A549 (cell line): Measurements from ENCODE around the gene ENPP1. TPM values are rescaled to one million over a fixed set of nuclear protein-coding genes. Genes with fewer than 3 reads are reported as not detected.

ENCODE experiments used
- ATAC-seq, 2 experiments: fragments of 200-7000 bp in 1 of 2; fragments of >200 bp in 1 of 2; cut with Nextera tagmentation in 1 of 2; cut with Tn5 transposase in 1 of 2; 3 replicates each; pipeline versions ENCODE4 v1.8.0 to v1.9.1; 2018 to 2020; ENCODE audit warnings: mild to moderate bottlenecking in 1 of 2, moderate library complexity in 1 of 2
- CTCF ChIA-PET: fragments of 300-600 bp; sonication (Branson Sonifier 250); formaldehyde crosslinking; extraction: SDS; loops from one replicate; lab custom pipeline; 2021; ENCODE audit warnings: antibody characterized with exemption, inconsistent platforms; lab: Yijun Ruan, JAX
- POLR2A ChIA-PET: fragments of 350-600 bp; formaldehyde crosslinking; extraction: SDS; loops from one replicate; lab custom pipeline; 2021; ENCODE audit warnings: antibody characterized with exemption, inconsistent platforms; lab: Yijun Ruan, JAX
- DNase-seq, 2 experiments: peaks; one replicate each; pipeline versions ENCODE4 v3.0.0 to v3.0.0-alpha.2; 2011 to 2016; ENCODE audit warnings: low read depth in 1 of 2, low spot score in 1 of 2
- FAIRE-seq: peaks from 2 replicates; lab custom pipeline; 2011; peaks lifted over from hg19 to GRCh38; lab: Jason Lieb, UNC
- H3K27ac ChIP-seq, 2 experiments: fragments of >200 bp; sonication (Bioruptor Twin); formaldehyde crosslinking; 3 replicates each; pipeline ENCODE4 v1.5.1; 2016 to 2017
- H3K4me1 ChIP-seq: fragments of >200 bp; sonication (Bioruptor Twin); formaldehyde crosslinking; 3 replicates; pipeline ENCODE4 v1.6.1; 2016
- H3K4me2 ChIP-seq: fragments of >200 bp; sonication (Bioruptor Twin); formaldehyde crosslinking; 3 replicates; pipeline ENCODE4 v1.6.1; 2016
- H3K4me3 ChIP-seq: fragments of >200 bp; sonication (Bioruptor Twin); formaldehyde crosslinking; 3 replicates; pipeline ENCODE4 v1.5.1; 2016
- H3K9me3 ChIP-seq: fragments of >200 bp; sonication (Bioruptor Twin); formaldehyde crosslinking; 3 replicates; pipeline ENCODE4 v1.6.1; 2016
- CBX8 ChIP-seq: fragments of 200-600 bp; sonication (generic); IDR thresholded peaks from 2 replicates; pipeline ENCODE4 v1.6.1; 2016
- CEBPB ChIP-seq, 2 experiments: fragments of >200 bp in 1 of 2; sonication (Bioruptor Twin) in 1 of 2; formaldehyde crosslinking in 1 of 2; IDR thresholded peaks; 2 replicates each; pipeline ENCODE4 v1.6.1; 2012 to 2016
- CHD2 ChIP-seq: fragments of 150-350 bp; IDR thresholded peaks from 2 replicates; pipeline ENCODE4 v1.6.1; 2014; ENCODE audit warnings: low read length; ENCODE audit not compliant: partially characterized antibody
- EHF ChIP-seq: fragments of 250-450 bp; sonication (Bioruptor Pico); IDR thresholded peaks from 2 replicates; pipeline ENCODE4 v1.5.0; 2020; ENCODE audit warnings: mild to moderate bottlenecking
- EP300 ChIP-seq, 2 experiments: fragments of >200 bp; sonication (Bioruptor Twin); formaldehyde crosslinking; IDR thresholded peaks; 2 replicates in 1 of 2; 3 replicates in 1 of 2; pipeline ENCODE4 v1.6.1; 2016 to 2017
- HOXB5 ChIP-seq: fragments of 250-450 bp; sonication (Bioruptor Pico); IDR thresholded peaks from 2 replicates; pipeline ENCODE4 v1.5.0; 2020; ENCODE audit warnings: mild to moderate bottlenecking, moderate library complexity
- JUN ChIP-seq, 2 experiments: fragments of >200 bp; sonication (Bioruptor Twin); formaldehyde crosslinking; IDR thresholded peaks; 2 replicates in 1 of 2; 3 replicates in 1 of 2; pipeline ENCODE4 v1.6.1; 2016 to 2017
- MYC ChIP-seq: IDR thresholded peaks from 2 replicates; pipeline ENCODE4 v1.6.1; 2012; ENCODE audit warnings: mild to moderate bottlenecking, inconsistent platforms, low read length, improper control_type of control experiment, borderline replicate concordance
- NFE2L2 ChIP-seq: fragments of 150-350 bp; conservative IDR thresholded peaks from 2 replicates; pipeline ENCODE4 v1.6.1; 2014; ENCODE audit warnings: low read length
- RARB ChIP-seq: fragments of 250-450 bp; sonication (Bioruptor Pico); IDR thresholded peaks from 2 replicates; pipeline ENCODE4 v1.8.0; 2021; ENCODE audit warnings: mild to moderate bottlenecking, moderate library complexity
- RCOR1 ChIP-seq: fragments of 150-350 bp; IDR thresholded peaks from 2 replicates; pipeline ENCODE4 v1.6.1; 2014; ENCODE audit warnings: antibody characterized with exemption, low read length, low read depth
- RFX5 ChIP-seq: fragments of 450-650 bp; IDR thresholded peaks from 2 replicates; pipeline ENCODE4 v1.7.1; 2014; ENCODE audit warnings: antibody characterized with exemption, mild to moderate bottlenecking, moderate library complexity
- SREBF2 ChIP-seq: fragments of 450-650 bp; IDR thresholded peaks from 2 replicates; pipeline ENCODE4 v1.6.1; 2014; ENCODE audit warnings: mild to moderate bottlenecking, moderate library complexity
- TP53 ChIP-seq: fragments of 250-450 bp; sonication (Bioruptor Pico); IDR thresholded peaks from 2 replicates; pipeline ENCODE4 v1.5.0; 2021; ENCODE audit warnings: mild to moderate bottlenecking, moderate library complexity
- WGBS: methylation state at CpG from one replicate; pipeline ENCODE4 v1.1.6; 2017; ENCODE audit errors: missing lambda C conversion rate; 5-methylcytosine and 5-hydroxymethylcytosine counted together
- polyA plus RNA-seq, 4 experiments: library from polyadenylated mRNA; depleted of rRNA in 3 of 4; stranded (reverse); fragments of >200 nt; fragmentation: RNase III in 1 of 4; extraction: RNeasy Plus Mini Kit Qiagen cat#74134 plus additional on column Dnase treatment in 1 of 4; gene quantifications; 2 replicates in 3 of 4; 3 replicates in 1 of 4; pipeline ENCODE4 v1.2.3, GENCODE V29; 2011 to 2017
- TF ChIP-seq, protein P1 (sequence below): fragments of 200-600 bp; sonication (generic); IDR thresholded peaks from 2 replicates; pipeline ENCODE4 v1.6.1; 2016; ENCODE audit warnings: antibody characterized with exemption, mild to moderate bottlenecking, moderate library complexity
- TF ChIP-seq, protein P2 (sequence below): fragments of 250-450 bp; sonication (Bioruptor Pico); IDR thresholded peaks from 2 replicates; pipeline ENCODE4 v1.5.0; 2020; ENCODE audit warnings: low read depth, mild to moderate bottlenecking, moderate library complexity
- TF ChIP-seq, protein P3 (sequence below): fragments of 250-450 bp; sonication (Bioruptor Pico); IDR thresholded peaks from 2 replicates; pipeline ENCODE4 v1.5.0; 2021; ENCODE audit warnings: mild to moderate bottlenecking, moderate library complexity, borderline replicate concordance

ENPP1 gene
- polyA plus RNA-seq, 2 of the 4 experiments (the other 2 are of a cell fraction), result 0.97 to 5.3 TPM

DNA sequence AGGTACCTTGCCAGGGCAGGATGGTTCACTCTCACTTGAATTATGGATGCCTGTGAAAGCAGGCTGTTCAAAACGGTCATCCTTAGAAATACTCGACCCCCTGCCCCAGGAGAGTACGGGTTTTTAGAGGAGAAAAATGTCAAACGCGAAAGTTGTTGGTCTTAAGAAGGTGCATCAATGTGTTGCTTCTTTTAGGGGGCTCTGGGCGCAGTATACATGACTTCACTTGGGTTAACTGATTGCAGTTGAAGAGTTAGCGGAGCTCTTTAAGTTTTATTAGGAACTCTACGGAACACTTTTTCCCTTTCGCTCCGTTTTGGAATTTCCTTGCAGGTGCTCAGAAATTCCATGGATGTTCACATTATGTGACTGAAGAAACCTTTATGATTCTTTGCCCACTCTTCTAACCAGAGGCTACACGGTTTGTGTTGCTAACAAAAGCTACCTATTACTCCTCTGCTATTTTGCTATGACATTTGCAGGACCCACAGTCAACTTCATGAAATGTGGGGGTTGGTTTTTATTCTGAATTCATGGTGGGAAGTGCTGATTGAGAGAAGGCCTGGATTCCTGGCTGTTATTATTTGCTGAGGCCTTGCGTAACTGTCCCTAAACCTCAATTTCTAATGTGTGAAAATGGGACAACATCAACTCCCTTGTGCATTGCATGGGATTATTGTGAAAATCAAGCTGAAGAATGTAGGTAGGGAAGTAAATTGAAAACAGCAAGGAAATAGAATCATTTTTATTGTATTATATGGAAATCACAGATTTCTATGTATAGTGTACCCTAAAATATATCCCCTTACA lies 845 bp downstream of the ENPP1 start:
- peak overlapping the region; percentile 88 for H3K4me2 ChIP-seq
- CTCF ChIA-PET, result interaction anchor here (1.0 to 1.8 kb wide), 2 partner anchors 101 to 106 kb away, joined by 3 to 6 read pairs; no protein-coding TSS in a partner anchor
- H3K4me1 ChIP-seq, result peaks cover 5% of the 10 kb centered on the region; the same call in 1 of the 3 replicates
- FAIRE-seq, result no peak
- DNase-seq, result no peak
- peak overlapping the region; percentile 79 to 95 for H3K27ac ChIP-seq
- H3K4me3 ChIP-seq, result peak overlapping the region; percentile 73
- no peaks in the 10 kb centered on the region for H3K9me3 ChIP-seq
- ATAC-seq, result no peak
- POLR2A ChIA-PET, result no interaction called here
- TF ChIP-seq CHD2 (no peak), CEBPB (IDR thresholded peaks at IDR 0.05) (0 out of 4 replicates have a peak, but pooled peaks of 1 of the 2 experiments have one; percentile 30)
- 62% methylated on average over 12 of the region's 12 CpGs for WGBS

DNA sequence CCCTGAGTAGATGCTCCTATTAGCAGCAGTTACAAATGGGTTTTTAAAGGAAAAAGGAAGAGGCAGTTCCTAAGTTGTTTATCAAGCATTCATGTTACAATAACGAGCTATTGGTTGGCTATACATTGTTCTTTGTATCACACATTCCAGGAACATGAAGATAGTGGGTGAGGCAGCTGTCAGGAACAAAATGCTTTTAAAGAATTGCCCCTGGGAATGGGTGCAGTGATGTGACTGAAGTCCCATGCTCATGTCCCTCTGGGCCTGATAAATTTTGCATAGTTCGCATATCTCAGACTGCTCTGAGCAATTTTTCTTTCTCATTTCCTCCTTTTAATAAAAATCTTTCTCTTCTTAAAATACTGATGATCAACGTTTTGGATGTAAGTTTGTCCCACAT lies 3.7 kb downstream of the ENPP1 start:
- WGBS, result 58% methylated on average over 3 of the region's 3 CpGs
- peaks cover 9% of the 10 kb centered on the region; the same call in 2 of the 3 replicates for H3K4me1 ChIP-seq
- H3K27ac ChIP-seq, result no peak overlapping the region
- CTCF ChIA-PET, result no interaction called here
- H3K4me2 ChIP-seq, result no peak overlapping the region
- ATAC-seq, result no peak
- POLR2A ChIA-PET, result no interaction called here
- no peak overlapping the region for H3K4me3 ChIP-seq
- no peak for FAIRE-seq
- no peak for TF ChIP-seq EP300 (IDR thresholded peaks at IDR 0.05)
- no peak for TF ChIP-seq TP53 (CRISPR knock-in tag)
- TF ChIP-seq, protein P1, sequence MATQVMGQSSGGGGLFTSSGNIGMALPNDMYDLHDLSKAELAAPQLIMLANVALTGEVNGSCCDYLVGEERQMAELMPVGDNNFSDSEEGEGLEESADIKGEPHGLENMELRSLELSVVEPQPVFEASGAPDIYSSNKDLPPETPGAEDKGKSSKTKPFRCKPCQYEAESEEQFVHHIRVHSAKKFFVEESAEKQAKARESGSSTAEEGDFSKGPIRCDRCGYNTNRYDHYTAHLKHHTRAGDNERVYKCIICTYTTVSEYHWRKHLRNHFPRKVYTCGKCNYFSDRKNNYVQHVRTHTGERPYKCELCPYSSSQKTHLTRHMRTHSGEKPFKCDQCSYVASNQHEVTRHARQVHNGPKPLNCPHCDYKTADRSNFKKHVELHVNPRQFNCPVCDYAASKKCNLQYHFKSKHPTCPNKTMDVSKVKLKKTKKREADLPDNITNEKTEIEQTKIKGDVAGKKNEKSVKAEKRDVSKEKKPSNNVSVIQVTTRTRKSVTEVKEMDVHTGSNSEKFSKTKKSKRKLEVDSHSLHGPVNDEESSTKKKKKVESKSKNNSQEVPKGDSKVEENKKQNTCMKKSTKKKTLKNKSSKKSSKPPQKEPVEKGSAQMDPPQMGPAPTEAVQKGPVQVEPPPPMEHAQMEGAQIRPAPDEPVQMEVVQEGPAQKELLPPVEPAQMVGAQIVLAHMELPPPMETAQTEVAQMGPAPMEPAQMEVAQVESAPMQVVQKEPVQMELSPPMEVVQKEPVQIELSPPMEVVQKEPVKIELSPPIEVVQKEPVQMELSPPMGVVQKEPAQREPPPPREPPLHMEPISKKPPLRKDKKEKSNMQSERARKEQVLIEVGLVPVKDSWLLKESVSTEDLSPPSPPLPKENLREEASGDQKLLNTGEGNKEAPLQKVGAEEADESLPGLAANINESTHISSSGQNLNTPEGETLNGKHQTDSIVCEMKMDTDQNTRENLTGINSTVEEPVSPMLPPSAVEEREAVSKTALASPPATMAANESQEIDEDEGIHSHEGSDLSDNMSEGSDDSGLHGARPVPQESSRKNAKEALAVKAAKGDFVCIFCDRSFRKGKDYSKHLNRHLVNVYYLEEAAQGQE, result no peak
- TF ChIP-seq EHF (CRISPR knock-in tag), result no peak
- TF ChIP-seq RCOR1, result no peak
- no peak for TF ChIP-seq CHD2
- H3K9me3 ChIP-seq, result no peaks in the 10 kb centered on the region
- no peak for DNase-seq

DNA sequence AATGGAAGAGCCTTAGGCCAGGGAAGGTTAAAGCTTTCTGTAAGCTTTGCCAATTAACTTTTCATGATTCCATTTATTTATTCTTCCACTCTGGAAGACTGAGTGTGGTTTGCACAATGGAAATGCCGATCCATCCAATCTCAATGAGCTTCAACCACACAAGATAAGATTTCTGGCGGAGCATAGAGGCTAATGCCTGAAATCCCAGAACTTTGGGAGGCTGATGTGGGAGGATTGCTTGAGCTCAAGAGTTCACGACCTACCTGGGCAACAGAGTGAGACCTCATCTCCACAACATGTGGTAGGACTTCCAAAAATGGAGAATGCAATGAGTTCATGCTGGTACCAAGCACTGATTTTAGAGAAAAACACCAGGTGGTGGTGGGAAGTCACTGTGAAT lies 6.2 kb downstream of the ENPP1 start:
- FAIRE-seq, result no peak
- no peak overlapping the region for H3K4me3 ChIP-seq
- ChIA-PET POLR2A (no interaction called here), CTCF (interaction anchor here (1.2 kb wide), 1 partner anchor 96 kb away, joined by 3 read pairs; no protein-coding TSS in a partner anchor)
- H3K9me3 ChIP-seq, result no peaks in the 10 kb centered on the region
- TF ChIP-seq NFE2L2 (no peak), RARB (CRISPR knock-in tag) (no peak), SREBF2 (no peak), JUN (IDR thresholded peaks at IDR 0.05) (no peak), HOXB5 (CRISPR knock-in tag) (no peak), RFX5 (no peak), MYC (no peak), CBX8 (no peak)
- TF ChIP-seq, protein P2, sequence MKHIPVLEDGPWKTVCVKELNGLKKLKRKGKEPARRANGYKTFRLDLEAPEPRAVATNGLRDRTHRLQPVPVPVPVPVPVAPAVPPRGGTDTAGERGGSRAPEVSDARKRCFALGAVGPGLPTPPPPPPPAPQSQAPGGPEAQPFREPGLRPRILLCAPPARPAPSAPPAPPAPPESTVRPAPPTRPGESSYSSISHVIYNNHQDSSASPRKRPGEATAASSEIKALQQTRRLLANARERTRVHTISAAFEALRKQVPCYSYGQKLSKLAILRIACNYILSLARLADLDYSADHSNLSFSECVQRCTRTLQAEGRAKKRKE (CRISPR knock-in tag), result no peak
- TF ChIP-seq, protein P3, sequence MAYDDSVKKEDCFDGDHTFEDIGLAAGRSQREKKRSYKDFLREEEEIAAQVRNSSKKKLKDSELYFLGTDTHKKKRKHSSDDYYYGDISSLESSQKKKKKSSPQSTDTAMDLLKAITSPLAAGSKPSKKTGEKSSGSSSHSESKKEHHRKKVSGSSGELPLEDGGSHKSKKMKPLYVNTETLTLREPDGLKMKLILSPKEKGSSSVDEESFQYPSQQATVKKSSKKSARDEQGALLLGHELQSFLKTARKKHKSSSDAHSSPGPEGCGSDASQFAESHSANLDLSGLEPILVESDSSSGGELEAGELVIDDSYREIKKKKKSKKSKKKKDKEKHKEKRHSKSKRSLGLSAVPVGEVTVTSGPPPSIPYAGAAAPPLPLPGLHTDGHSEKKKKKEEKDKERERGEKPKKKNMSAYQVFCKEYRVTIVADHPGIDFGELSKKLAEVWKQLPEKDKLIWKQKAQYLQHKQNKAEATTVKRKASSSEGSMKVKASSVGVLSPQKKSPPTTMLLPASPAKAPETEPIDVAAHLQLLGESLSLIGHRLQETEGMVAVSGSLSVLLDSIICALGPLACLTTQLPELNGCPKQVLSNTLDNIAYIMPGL, result no peak
- H3K4me2 ChIP-seq, result no peak overlapping the region
- DNase-seq, result no peak
- ATAC-seq, result no peak
- peaks cover 4% of the 10 kb centered on the region; the same call in 1 of the 3 replicates for H3K4me1 ChIP-seq
- no peak overlapping the region for H3K27ac ChIP-seq
- WGBS, result 80% methylated on average over 3 of the region's 3 CpGs
